ENCODE data around the gene NMBR. TPM values are rescaled to one million over a fixed set of nuclear protein-coding genes. Genes with fewer than 3 reads are reported as not detected.
"Not testable (repeated sequence)": the region's sequence is repeated elsewhere in the genome, so short reads cannot be mapped to it uniquely, and the experiment has no call there.

The NMBR gene
- total RNA-seq, 2 donors from 2014 or later, result 0.33 TPM; not detected in 1

DNA sequence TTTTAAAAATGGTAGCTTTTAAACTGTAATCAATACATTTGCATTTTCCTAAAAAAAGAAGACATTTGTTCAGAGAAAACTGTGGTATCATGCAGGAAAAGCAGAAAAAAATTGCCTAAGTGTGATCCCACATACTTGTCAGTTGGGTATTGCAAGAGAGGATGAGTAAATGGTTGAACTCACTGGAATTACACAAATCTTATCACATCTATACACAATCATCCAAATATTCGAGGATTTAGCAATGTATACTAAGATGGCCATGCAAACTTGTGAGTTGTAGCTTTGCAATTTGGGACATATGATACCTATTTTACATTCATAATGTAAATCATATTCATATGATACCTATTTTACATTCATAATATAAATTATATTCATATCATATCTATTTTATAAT, 72.4 kb downstream of the NMBR start:
- no peaks in the 10 kb centered on the region for H3K4me1 Mint-ChIP-seq
- Histone ChIP-seq H3K27ac (ENCODE audit: low read depth, low read length) (no peak overlapping the region), H3K4me3 (ENCODE audit: low read length) (no peak overlapping the region), H3K27me3 (ENCODE audit: control insufficient read depth, insufficient read depth, low read length, poor library complexity, severe bottlenecking) (no peaks in the 10 kb centered on the region), H3K36me3 (ENCODE audit: control insufficient read depth, insufficient read depth, low read length) (no peaks in the 10 kb centered on the region), H3K9ac (ENCODE audit: extremely low read depth, low read length, poor library complexity, severe bottlenecking) (no peak overlapping the region), H3K9me3 (ENCODE audit: control insufficient read depth, low read length) (no peaks in the 10 kb centered on the region), H3K4me1 (ENCODE audit: control insufficient read depth, insufficient read depth, low read length) (no peaks in the 10 kb centered on the region)
- no peaks in the 10 kb centered on the region for H3K27me3 Mint-ChIP-seq (ENCODE audit: insufficient read depth)
- DNase-seq, result no peak
- 83% methylated on average over 1 of the region's 1 CpG; no CpG with 5 or more reads in 1 of the 2 experiments for WGBS, 2 experiments (ENCODE audit: insufficient coverage in 1 of 2, insufficient read length in 1 of 2)
- no peak for TF ChIP-seq CTCF (conservative IDR thresholded peaks at IDR 0.05)
- H3K36me3 Mint-ChIP-seq (ENCODE audit: low read depth), result no peaks in the 10 kb centered on the region
- H3K27ac Mint-ChIP-seq, result no peak overlapping the region
- peaks cover 14% of the 10 kb centered on the region for H3K9me3 Mint-ChIP-seq
- H3K4me3 Mint-ChIP-seq, result no peak overlapping the region

DNA sequence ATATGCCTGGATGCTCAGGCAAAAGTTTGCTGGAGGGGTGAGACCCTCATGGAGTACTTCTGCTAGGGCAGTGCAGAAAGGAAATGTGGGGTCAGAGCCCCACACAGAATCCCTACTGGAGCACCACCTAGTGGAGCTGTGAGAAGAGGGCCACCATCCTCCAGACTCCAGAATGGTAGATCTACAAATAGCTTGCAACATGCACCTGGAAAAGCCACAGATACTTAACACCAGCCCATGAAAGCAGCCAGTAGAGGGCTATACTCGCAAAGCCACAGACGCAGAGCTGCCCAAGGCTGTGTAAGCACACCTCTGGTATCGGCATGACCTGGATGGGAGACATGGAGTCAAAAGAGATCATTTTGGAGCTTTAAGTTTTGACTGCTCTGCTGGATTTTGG, 74.9 kb downstream of the NMBR start:
- H3K27me3 ChIP-seq (ENCODE audit: control insufficient read depth, insufficient read depth, low read length, poor library complexity, severe bottlenecking), result no peaks in the 10 kb centered on the region
- H3K9me3 Mint-ChIP-seq, result peaks cover 14% of the 10 kb centered on the region
- no peak overlapping the region for H3K27ac Mint-ChIP-seq
- H3K27ac ChIP-seq (ENCODE audit: low read depth, low read length), result no peak overlapping the region
- no peak overlapping the region for H3K9ac ChIP-seq (ENCODE audit: extremely low read depth, low read length, poor library complexity, severe bottlenecking)
- H3K9me3 ChIP-seq (ENCODE audit: control insufficient read depth, low read length), result no peaks in the 10 kb centered on the region
- no peaks in the 10 kb centered on the region for H3K4me1 ChIP-seq (ENCODE audit: control insufficient read depth, insufficient read depth, low read length)
- H3K27me3 Mint-ChIP-seq (ENCODE audit: insufficient read depth), result no peaks in the 10 kb centered on the region
- H3K4me1 Mint-ChIP-seq, result no peaks in the 10 kb centered on the region
- DNase-seq, result peak; percentile 76
- no peak overlapping the region for H3K4me3 ChIP-seq (ENCODE audit: low read length)
- no peak overlapping the region for H3K4me3 Mint-ChIP-seq
- H3K36me3 ChIP-seq (ENCODE audit: control insufficient read depth, insufficient read depth, low read length), result no peaks in the 10 kb centered on the region
- 81 to 93% methylated on average over 3 of the region's 3 CpGs for WGBS, 2 experiments (ENCODE audit: insufficient coverage in 1 of 2, insufficient read length in 1 of 2)
- H3K36me3 Mint-ChIP-seq (ENCODE audit: low read depth), result no peaks in the 10 kb centered on the region
- peak; percentile 70 for TF ChIP-seq CTCF (conservative IDR thresholded peaks at IDR 0.05)

- Mint-ChIP-seq H3K36me3 (ENCODE audit: low read depth) (no peaks in the 10 kb centered on the region), H3K27ac (no peak overlapping the region), H3K27me3 (ENCODE audit: insufficient read depth) (no peaks in the 10 kb centered on the region), H3K4me3 (no peak overlapping the region), H3K9me3 (peaks cover 14% of the 10 kb centered on the region), H3K4me1 (no peaks in the 10 kb centered on the region)
- Histone ChIP-seq H3K9me3 (ENCODE audit: control insufficient read depth, low read length) (no peaks in the 10 kb centered on the region), H3K27me3 (ENCODE audit: control insufficient read depth, insufficient read depth, low read length, poor library complexity, severe bottlenecking) (no peaks in the 10 kb centered on the region), H3K9ac (ENCODE audit: extremely low read depth, low read length, poor library complexity, severe bottlenecking) (no peak overlapping the region), H3K4me3 (ENCODE audit: low read length) (no peak overlapping the region), H3K4me1 (ENCODE audit: control insufficient read depth, insufficient read depth, low read length) (no peaks in the 10 kb centered on the region), H3K27ac (ENCODE audit: low read depth, low read length) (no peak overlapping the region), H3K36me3 (ENCODE audit: control insufficient read depth, insufficient read depth, low read length) (no peaks in the 10 kb centered on the region)
- no peak for DNase-seq
- no peak for TF ChIP-seq CTCF (conservative IDR thresholded peaks at IDR 0.05)
These were observed 78.5 kb downstream of the NMBR start for GRCh38 chr6:142068416-142068815.

GRCh38 chr6:142062861-142063260, 84.1 kb downstream of the NMBR start:
- not testable (repeated sequence) for H3K9me3 Mint-ChIP-seq; H3K36me3 Mint-ChIP-seq (ENCODE audit: low read depth); H3K27me3 Mint-ChIP-seq (ENCODE audit: insufficient read depth); H3K9ac ChIP-seq (ENCODE audit: extremely low read depth, low read length, poor library complexity, severe bottlenecking); H3K4me1 Mint-ChIP-seq; H3K4me3 ChIP-seq (ENCODE audit: low read length); H3K36me3 ChIP-seq (ENCODE audit: control insufficient read depth, insufficient read depth, low read length); H3K4me3 Mint-ChIP-seq; H3K9me3 ChIP-seq (ENCODE audit: control insufficient read depth, low read length); H3K27ac Mint-ChIP-seq; H3K27ac ChIP-seq (ENCODE audit: low read depth, low read length); H3K27me3 ChIP-seq (ENCODE audit: control insufficient read depth, insufficient read depth, low read length, poor library complexity, severe bottlenecking); DNase-seq; H3K4me1 ChIP-seq (ENCODE audit: control insufficient read depth, insufficient read depth, low read length)
- WGBS, 2 experiments (ENCODE audit: insufficient coverage in 1 of 2, insufficient read length in 1 of 2), result 92% methylated on average over 4 of the region's 4 CpGs; no CpG with 5 or more reads in 1 of the 2 experiments
